HG03457 (cell line): ENCODE data around the gene SAPCD2.
"Not testable (repeated sequence)": the region's sequence is repeated elsewhere in the genome, so short reads cannot be mapped to it uniquely, and the experiment has no call there.

ENCODE experiments used
- ATAC-seq: cut with Tn5 transposase; IDR thresholded peaks from one replicate; pipeline ENCODE4 v1.9.1; 2021; ENCODE audit warnings: moderate number of reproducible peaks; ENCODE audit not compliant: unreplicated experiment

SAPCD2 gene

GRCh38 chr9:137070201-137070905 is at the start of gene SAPCD2:
Gene SAPCD2 (minus strand): TSS chr9:137070557. CDS start chr9:137070460, 97 bp downstream.
- ATAC-seq: no peak

GRCh38 chr9:137118092-137118603 is 47.8 kb upstream of the SAPCD2 start:
- not testable (repeated sequence) for ATAC-seq

- ATAC-seq: no peak
Observed at GRCh38 chr9:137117269-137117731, 46.9 kb upstream of the SAPCD2 start.

GRCh38 chr9:137116728-137117127 is 46.4 kb upstream of the SAPCD2 start:
- no peak for ATAC-seq

- ATAC-seq: no peak
Observed at GRCh38 chr9:137116027-137116507, 45.7 kb upstream of the SAPCD2 start.

GRCh38 chr9:137115394-137116026 is 45.2 kb upstream of the SAPCD2 start:
- ATAC-seq: no peak

GRCh38 chr9:137114613-137115393 is 44.4 kb upstream of the SAPCD2 start, which contains the start of gene DPP7:
Gene DPP7 (minus strand): TSS chr9:137114733. CDS start chr9:137114713, 20 bp downstream.
- ATAC-seq: no peak

- no peak for ATAC-seq
Observed at GRCh38 chr9:137114220-137114612, 43.9 kb upstream of the SAPCD2 start.

GRCh38 chr9:137113385-137114159 is 43.2 kb upstream of the SAPCD2 start:
- no peak for ATAC-seq

- no peak for ATAC-seq
Observed at GRCh38 chr9:137112564-137113384, 42.4 kb upstream of the SAPCD2 start.

GRCh38 chr9:137111788-137112563 is 41.6 kb upstream of the SAPCD2 start:
- ATAC-seq: no peak

- ATAC-seq: no peak
Observed at GRCh38 chr9:137110911-137111787, 40.8 kb upstream of the SAPCD2 start.

- no peak for ATAC-seq
Observed at GRCh38 chr9:137110147-137110910, 40.0 kb upstream of the SAPCD2 start.

- no peak for ATAC-seq
Observed at GRCh38 chr9:137109250-137110146, 39.1 kb upstream of the SAPCD2 start.

GRCh38 chr9:137108608-137109249 is 38.4 kb upstream of the SAPCD2 start:
- no peak for ATAC-seq

GRCh38 chr9:137107982-137108381 is 37.6 kb upstream of the SAPCD2 start:
- ATAC-seq: no peak
